CD4-positive, CD25-positive, alpha-beta regulatory T cell (primary cell): ENCODE results near the gene CASQ2. TPM values are rescaled to one million over a fixed set of nuclear protein-coding genes. Genes with fewer than 3 reads are reported as not detected.
A peak's percentile ranks its signal among the peaks of the same experiment; 100 is the strongest.

Source experiments
- ATAC-seq, 2 donors: fragments of 150-1000 bp; cut with Tn5 transposase; one replicate each; pipeline ENCODE4 v1.10.0; 2021; ENCODE audit warnings: low read depth in 2 of 2, moderate number of reproducible peaks in 2 of 2, moderate library complexity in 1 of 2
- DNase-seq, 3 donors: peaks; one replicate each; pipeline versions ENCODE4 v3.0.0 to v3.0.0-alpha.2; 2012 to 2022; ENCODE audit warnings: mixed read lengths in 1 of 3
- H3K27ac ChIP-seq: one replicate; pipeline ENCODE4 v1.7.0; 2013; ENCODE audit warnings: mild to moderate bottlenecking, low read length; ENCODE audit not compliant: insufficient read depth, poor library complexity, severe bottlenecking
- H3K27me3 ChIP-seq: one replicate; pipeline ENCODE4 v1.7.0; 2013; ENCODE audit warnings: low read length; ENCODE audit not compliant: control insufficient read depth, insufficient read depth
- H3K36me3 ChIP-seq: one replicate; pipeline ENCODE4 v1.7.0; 2013; ENCODE audit warnings: mild to moderate bottlenecking, low read length, moderate library complexity; ENCODE audit not compliant: control insufficient read depth, insufficient read depth
- H3K4me1 ChIP-seq: 2 replicates; pipeline ENCODE4 v1.7.0; 2013; ENCODE audit warnings: mild to moderate bottlenecking, low read length; ENCODE audit not compliant: insufficient read depth, control insufficient read depth, poor library complexity, severe bottlenecking
- H3K4me3 ChIP-seq: one replicate; pipeline ENCODE4 v1.7.0; 2013; ENCODE audit warnings: low read depth, mild to moderate bottlenecking, low read length, moderate library complexity
- H3K9me3 ChIP-seq, 2 experiments: 1 replicate in 1 of 2; 2 replicates in 1 of 2; pipeline ENCODE4 v1.7.0; 2013; ENCODE audit warnings: low read length in 2 of 2, mild to moderate bottlenecking in 1 of 2, moderate library complexity in 1 of 2; ENCODE audit not compliant: control insufficient read depth in 2 of 2
- H3K27ac Mint-ChIP-seq, 3 donors: one replicate each; pipeline ENCODE4 v1.8.0; 2020 to 2022; ENCODE audit warnings: mild to moderate bottlenecking in 3 of 3, mixed read lengths in 3 of 3, moderate library complexity in 2 of 3
- H3K27me3 Mint-ChIP-seq: one replicate; pipeline ENCODE4 v1.8.0; 2022; ENCODE audit warnings: mild to moderate bottlenecking, mixed read lengths
- H3K36me3 Mint-ChIP-seq: one replicate; pipeline ENCODE4 v1.8.0; 2020; ENCODE audit warnings: mixed read lengths
- H3K4me1 Mint-ChIP-seq, 4 donors: one replicate each; pipeline ENCODE4 v1.8.0; 2020 to 2022; ENCODE audit warnings: mixed read lengths in 4 of 4, mild to moderate bottlenecking in 1 of 4
- H3K4me3 Mint-ChIP-seq, 4 donors: one replicate each; pipeline ENCODE4 v1.8.0; 2020 to 2022; ENCODE audit warnings: mild to moderate bottlenecking in 4 of 4, mixed read lengths in 4 of 4, moderate library complexity in 3 of 4
- H3K9me3 Mint-ChIP-seq, 7 donors: one replicate each; pipeline ENCODE4 v1.8.0; 2020 to 2022; ENCODE audit warnings: mixed read lengths in 7 of 7, mild to moderate bottlenecking in 3 of 7, moderate library complexity in 2 of 7
- polyA plus RNA-seq, 4 donors: library from polyadenylated mRNA; unstranded; fragments of 300-500 nt; fragmentation: Illumina TruSeq; gene quantifications; one replicate each; pipeline ENCODE4 v1.2.3, GENCODE V29; 2021
- total RNA-seq: library from RNA; stranded (reverse); gene quantifications from one replicate; pipeline ENCODE4 v1.2.3, GENCODE V29; 2022

CASQ2 gene
- total and polyA plus RNA-seq, 5 donors from 2014 or later = not detected

GRCh38 chr1:115655916-115656315 lies 112.6 kb downstream of the CASQ2 start:
- Histone ChIP-seq H3K9me3 (no peaks in the 10 kb centered on the region), H3K4me3 (no peak overlapping the region), H3K4me1 (no peaks in the 10 kb centered on the region), H3K36me3 (peaks cover 5% of the 10 kb centered on the region), H3K27ac (no peak overlapping the region), H3K27me3 (no peaks in the 10 kb centered on the region)
- ATAC-seq = no peak
- H3K36me3 Mint-ChIP-seq = no peaks in the 10 kb centered on the region
- no peaks in the 10 kb centered on the region for H3K9me3 Mint-ChIP-seq
- DNase-seq = no peak
- peaks cover 0 to 14% (median 0%) of the 10 kb centered on the region in 4 donors for H3K4me1 Mint-ChIP-seq
- H3K4me3 Mint-ChIP-seq = no peak overlapping the region
- H3K27me3 Mint-ChIP-seq = no peaks in the 10 kb centered on the region
- H3K27ac Mint-ChIP-seq = no peak overlapping the region

DNA sequence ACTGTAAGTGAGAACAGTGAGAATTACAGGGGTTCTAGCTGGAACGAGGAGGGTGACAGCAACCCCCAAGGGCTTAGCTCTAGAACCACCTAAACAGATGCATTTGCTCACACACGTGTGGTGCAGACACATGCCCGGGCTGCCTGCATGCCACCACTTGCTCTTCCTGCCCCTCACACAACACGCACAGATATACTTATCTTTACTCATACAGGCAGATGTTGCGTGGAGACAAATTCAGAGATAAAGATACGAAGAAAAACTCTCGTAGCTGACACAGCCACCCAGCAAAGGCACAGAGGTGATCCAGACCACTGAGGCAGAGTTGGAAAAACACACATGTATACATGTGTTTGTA lies 113.2 kb downstream of the CASQ2 start:
- Mint-ChIP-seq H3K4me3 (no peak overlapping the region), H3K4me1 (peaks cover 0 to 14% (median 0%) of the 10 kb centered on the region in 4 donors), H3K9me3 (no peaks in the 10 kb centered on the region), H3K27me3 (no peaks in the 10 kb centered on the region), H3K27ac (no peak overlapping the region), H3K36me3 (no peaks in the 10 kb centered on the region)
- Histone ChIP-seq H3K27ac (no peak overlapping the region), H3K9me3 (no peaks in the 10 kb centered on the region), H3K36me3 (peaks cover 3% of the 10 kb centered on the region), H3K4me3 (no peak overlapping the region), H3K4me1 (no peaks in the 10 kb centered on the region), H3K27me3 (no peaks in the 10 kb centered on the region)
- no peak for DNase-seq
- no peak for ATAC-seq

- Mint-ChIP-seq H3K4me3 (no peak overlapping the region), H3K9me3 (no peaks in the 10 kb centered on the region), H3K36me3 (no peaks in the 10 kb centered on the region), H3K27me3 (no peaks in the 10 kb centered on the region), H3K27ac (peak overlapping the region in 1 of 3 donors; percentile 49), H3K4me1 (peaks cover 0 to 14% (median 0%) of the 10 kb centered on the region in 4 donors)
- Histone ChIP-seq H3K27ac (no peak overlapping the region), H3K27me3 (no peaks in the 10 kb centered on the region), H3K36me3 (no peaks in the 10 kb centered on the region), H3K4me1 (no peaks in the 10 kb centered on the region), H3K9me3 (no peaks in the 10 kb centered on the region), H3K4me3 (no peak overlapping the region)
- no peak for ATAC-seq
- no peak for DNase-seq
Observed at GRCh38 chr1:115654663-115655305, 113.7 kb downstream of the CASQ2 start.

DNA sequence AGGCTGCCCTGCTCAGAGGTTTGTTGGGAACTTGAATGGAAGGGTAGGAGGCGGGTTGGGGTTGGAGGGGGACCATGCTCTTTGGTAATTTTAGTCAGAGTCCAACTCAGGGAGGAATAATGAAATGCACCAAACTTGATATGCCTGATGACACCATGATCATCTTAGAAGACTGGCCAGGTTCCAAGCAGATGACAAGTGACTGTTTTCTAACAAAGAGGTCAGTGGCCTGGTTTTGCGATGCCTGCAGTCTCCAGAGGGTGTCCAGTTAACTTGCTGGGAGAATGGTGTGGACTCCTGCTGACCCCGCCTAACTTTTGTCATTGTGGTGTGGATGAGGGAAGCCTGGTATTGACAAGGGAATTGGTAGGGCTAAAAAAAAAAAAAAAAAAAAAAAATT lies 114.4 kb downstream of the CASQ2 start:
- Mint-ChIP-seq H3K4me1 (peaks cover 0 to 14% (median 0%) of the 10 kb centered on the region in 4 donors), H3K27me3 (no peaks in the 10 kb centered on the region), H3K4me3 (no peak overlapping the region), H3K36me3 (no peaks in the 10 kb centered on the region), H3K27ac (no peak overlapping the region), H3K9me3 (no peaks in the 10 kb centered on the region)
- Histone ChIP-seq H3K9me3 (no peaks in the 10 kb centered on the region), H3K27ac (no peak overlapping the region), H3K4me3 (no peak overlapping the region), H3K4me1 (no peaks in the 10 kb centered on the region), H3K36me3 (no peaks in the 10 kb centered on the region), H3K27me3 (no peaks in the 10 kb centered on the region)
- ATAC-seq (no peak), DNase-seq (no peak)

GRCh38 chr1:115652236-115652788 lies 116.2 kb downstream of the CASQ2 start:
- DNase-seq = no peak
- Histone ChIP-seq H3K9me3 (no peaks in the 10 kb centered on the region), H3K36me3 (no peaks in the 10 kb centered on the region), H3K4me1 (peaks cover 7% of the 10 kb centered on the region), H3K27ac (no peak overlapping the region), H3K4me3 (no peak overlapping the region), H3K27me3 (no peaks in the 10 kb centered on the region)
- H3K36me3 Mint-ChIP-seq = no peaks in the 10 kb centered on the region
- peaks cover 0 to 9% (median 0%) of the 10 kb centered on the region in 4 donors for H3K4me1 Mint-ChIP-seq
- H3K27me3 Mint-ChIP-seq = no peaks in the 10 kb centered on the region
- H3K9me3 Mint-ChIP-seq = no peaks in the 10 kb centered on the region
- no peak for ATAC-seq
- no peak overlapping the region for H3K4me3 Mint-ChIP-seq
- H3K27ac Mint-ChIP-seq = no peak overlapping the region

- no peak overlapping the region for H3K27ac Mint-ChIP-seq
- ATAC-seq (no peak), DNase-seq (no peak)
- H3K4me1 ChIP-seq = peaks cover 7% of the 10 kb centered on the region
- H3K4me3 Mint-ChIP-seq = no peak overlapping the region
- no peaks in the 10 kb centered on the region for H3K9me3 ChIP-seq
- no peaks in the 10 kb centered on the region for H3K36me3 ChIP-seq
- no peaks in the 10 kb centered on the region for H3K9me3 Mint-ChIP-seq
- H3K36me3 Mint-ChIP-seq = no peaks in the 10 kb centered on the region
- H3K27ac ChIP-seq = no peak overlapping the region
- H3K4me3 ChIP-seq = no peak overlapping the region
- no peaks in the 10 kb centered on the region for H3K27me3 ChIP-seq
- H3K4me1 Mint-ChIP-seq = peaks cover 0 to 9% (median 0%) of the 10 kb centered on the region in 4 donors
- H3K27me3 Mint-ChIP-seq = no peaks in the 10 kb centered on the region
Observed at GRCh38 chr1:115651391-115651790, 117.1 kb downstream of the CASQ2 start.

- Mint-ChIP-seq H3K4me3 (no peak overlapping the region), H3K9me3 (no peaks in the 10 kb centered on the region), H3K27ac (no peak overlapping the region), H3K4me1 (peaks cover 0 to 12% (median under 1%) of the 10 kb centered on the region in 4 donors), H3K27me3 (no peaks in the 10 kb centered on the region), H3K36me3 (no peaks in the 10 kb centered on the region)
- no peak for ATAC-seq
- no peak overlapping the region for H3K4me3 ChIP-seq
- peaks cover 7% of the 10 kb centered on the region for H3K4me1 ChIP-seq
- H3K27ac ChIP-seq = no peak overlapping the region
- H3K36me3 ChIP-seq = no peaks in the 10 kb centered on the region
- no peaks in the 10 kb centered on the region for H3K27me3 ChIP-seq
- no peak for DNase-seq
- no peaks in the 10 kb centered on the region for H3K9me3 ChIP-seq
Observed at GRCh38 chr1:115650961-115651360, 117.6 kb downstream of the CASQ2 start.
